G401 (cell line): ENCODE measurements around the gene SLC34A3. TPM values are rescaled to one million over a fixed set of nuclear protein-coding genes. Genes with fewer than 3 reads are reported as not detected.
"Not testable (repeated sequence)": the region's sequence is repeated elsewhere in the genome, so short reads cannot be mapped to it uniquely, and the experiment has no call there.

ENCODE experiments used
- DNase-seq: peaks from one replicate; pipeline ENCODE4 v3.0.0-alpha.2; 2015; ENCODE audit warnings: low spot score
- in situ Hi-C: cut with HindIII; loops from 2 replicates; pipeline ENCODE4 v1.10.0; 2016; ENCODE audit warnings: low sequenced_read_pairs, mixed read lengths
- total RNA-seq: library from RNA; depleted of rRNA; stranded (reverse); fragments of >200 nt; shearing (Covaris generic); gene quantifications from 2 replicates; pipeline ENCODE4 v1.2.3, GENCODE V29; 2014

Gene SLC34A3
- total RNA-seq, 1 experiment from 2014 or later: not detected

- DNase-seq: no peak
- in situ Hi-C loops: no loop called here
These were observed 21.0 kb downstream of the SLC34A3 start for GRCh38 chr9:137251490-137252268.

GRCh38 chr9:137252555-137253506 is 22.1 kb downstream of the SLC34A3 start:
- no peak for DNase-seq
- in situ Hi-C loops: no loop called here

- DNase-seq: peak; percentile 19
- in situ Hi-C loops: no loop called here
These were observed 23.3 kb downstream of the SLC34A3 start for GRCh38 chr9:137253717-137254623.

- DNase-seq: peak; percentile 85
- in situ Hi-C loops: no loop called here
These were observed 24.1 kb downstream of the SLC34A3 start, which contains the start of gene NELFB for GRCh38 chr9:137254624-137255447. Gene NELFB (plus strand): TSS chr9:137255327.

GRCh38 chr9:137255448-137256114 is 24.9 kb downstream of the SLC34A3 start:
- in situ Hi-C loops: no loop called here
- no peak for DNase-seq

GRCh38 chr9:137256362-137256761 is 25.7 kb downstream of the SLC34A3 start:
- in situ Hi-C loops: no loop called here
- no peak for DNase-seq

GRCh38 chr9:137256856-137257255 is 26.2 kb downstream of the SLC34A3 start:
- in situ Hi-C loops: no loop called here

GRCh38 chr9:137262173-137262908 is 31.6 kb downstream of the SLC34A3 start:
- in situ Hi-C loops: not testable (repeated sequence)

More at GRCh38 chr9:137256856-137257255, 26.2 kb downstream of the SLC34A3 start:
- DNase-seq: no peak

GRCh38 chr9:137262909-137263285 is 32.2 kb downstream of the SLC34A3 start:
- DNase-seq: no peak
- in situ Hi-C loops: no loop called here

More at GRCh38 chr9:137262173-137262908, 31.6 kb downstream of the SLC34A3 start:
- peak; percentile 64 for DNase-seq

- in situ Hi-C loops: no loop called here
- no peak for DNase-seq
These were observed 32.8 kb downstream of the SLC34A3 start for GRCh38 chr9:137263506-137263905.

GRCh38 chr9:137264067-137264466 is 33.4 kb downstream of the SLC34A3 start:
- DNase-seq: no peak
- in situ Hi-C loops: no loop called here

- in situ Hi-C loops: no loop called here
- no peak for DNase-seq
These were observed 34.9 kb downstream of the SLC34A3 start for GRCh38 chr9:137265496-137266161.

GRCh38 chr9:137266162-137266527 is 35.4 kb downstream of the SLC34A3 start:
- in situ Hi-C loops: no loop called here
- DNase-seq: no peak

GRCh38 chr9:137266585-137267453 is 36.1 kb downstream of the SLC34A3 start:
- no peak for DNase-seq
- in situ Hi-C loops: no loop called here

- in situ Hi-C loops: no loop called here
- no peak for DNase-seq
These were observed 37.2 kb downstream of the SLC34A3 start for GRCh38 chr9:137267933-137268355.
